H1 (cell line): ENCODE data around the gene NTMT1. TPM values are rescaled to one million over a fixed set of nuclear protein-coding genes. Genes with fewer than 3 reads are reported as not detected.

Experiments
- CTCF ChIA-PET: fragments of 300-600 bp; sonication (Branson Sonifier 250); formaldehyde crosslinking; loops from one replicate; lab custom pipeline; 2021; ENCODE audit not compliant: partially characterized antibody; lab: Charles Lee
- POLR2A ChIA-PET: fragments of 300-600 bp; sonication (Branson Sonifier 250); formaldehyde crosslinking; loops from one replicate; lab custom pipeline; 2021; ENCODE audit warnings: inconsistent platforms; ENCODE audit not compliant: partially characterized antibody; lab: Charles Lee
- DNase-seq, 2 experiments: peaks; one replicate each; pipeline versions ENCODE4 v3.0.0 to v3.0.0-alpha.2; 2010 to 2022; ENCODE audit warnings: low spot score in 2 of 2, low read depth in 1 of 2, mixed read lengths in 1 of 2
- FAIRE-seq: peaks from 2 replicates; lab custom pipeline; 2011; peaks lifted over from hg19 to GRCh38; lab: Jason Lieb, UNC
- H2AFZ ChIP-seq: 2 replicates; pipeline ENCODE4 v1.8.1; 2012; ENCODE audit warnings: low read length, inconsistent platforms
- H2AK5ac ChIP-seq: 2 replicates; pipeline ENCODE4 v1.6.1; 2013; ENCODE audit warnings: low read depth, low read length
- H2BK120ac ChIP-seq: replicated peaks from 2 replicates; pipeline ENCODE3; 2013; ENCODE audit warnings: low read depth, low read length, inconsistent platforms
- H2BK12ac ChIP-seq: 2 replicates; pipeline ENCODE4 v1.6.1; 2013; ENCODE audit warnings: low read depth, low read length
- H2BK15ac ChIP-seq: 2 replicates; pipeline ENCODE4 v1.6.1; 2013; ENCODE audit warnings: low read length
- H2BK20ac ChIP-seq: 2 replicates; pipeline ENCODE4 v1.6.1; 2013; ENCODE audit warnings: low read length
- H2BK5ac ChIP-seq: 2 replicates; pipeline ENCODE4 v1.6.1; 2013; ENCODE audit warnings: low read depth, low read length
- H3K14ac ChIP-seq: 2 replicates; pipeline ENCODE4 v1.6.1; 2013; ENCODE audit warnings: inconsistent platforms; ENCODE audit not compliant: insufficient read length
- H3K18ac ChIP-seq: 2 replicates; pipeline ENCODE4 v1.6.1; 2013; ENCODE audit warnings: low read length; ENCODE audit errors: extremely low read depth
- H3K23ac ChIP-seq: 2 replicates; pipeline ENCODE4 v1.6.1; 2013; ENCODE audit warnings: inconsistent platforms; ENCODE audit not compliant: insufficient read length
- H3K23me2 ChIP-seq: 2 replicates; pipeline ENCODE4 v1.6.1; 2013; ENCODE audit warnings: low read depth, low read length
- H3K27ac ChIP-seq: 2 replicates; pipeline ENCODE4 v1.6.1; 2011; ENCODE audit warnings: low read depth, low read length, inconsistent platforms
- H3K27me3 ChIP-seq, 4 experiments: replicated peaks in 1 of 4; 1 replicate in 1 of 4; 2 replicates in 3 of 4; pipeline versions ENCODE4 v1.6.1 to v1.8.1; 2011 to 2013; ENCODE audit warnings: low read length in 3 of 4, mild to moderate bottlenecking in 3 of 4, inconsistent platforms in 2 of 4, mixed read lengths in 2 of 4, moderate library complexity in 1 of 4; ENCODE audit not compliant: control insufficient read depth in 3 of 4, insufficient read depth in 3 of 4; ENCODE audit errors: extremely low read depth in 1 of 4
- H3K36me3 ChIP-seq, 4 experiments: 2 replicates each; pipeline versions ENCODE4 v1.6.1 to v1.8.1; 2011 to 2013; ENCODE audit warnings: mild to moderate bottlenecking in 4 of 4, low read length in 3 of 4, moderate library complexity in 2 of 4, control low read depth in 1 of 4, inconsistent platforms in 1 of 4; ENCODE audit not compliant: insufficient read depth in 4 of 4, control insufficient read depth in 2 of 4
- H3K4ac ChIP-seq: replicated peaks from 2 replicates; pipeline ENCODE3; 2013; ENCODE audit warnings: low read length, low read depth, mixed read lengths, inconsistent platforms; ENCODE audit not compliant: insufficient read length
- H3K4me1 ChIP-seq, 4 experiments: replicated peaks in 1 of 4; 1 replicate in 1 of 4; 2 replicates in 3 of 4; pipeline versions ENCODE4 v1.6.1 to v1.8.1; 2011 to 2013; ENCODE audit warnings: low read length in 3 of 4, inconsistent platforms in 2 of 4, mixed read lengths in 1 of 4; ENCODE audit not compliant: insufficient read depth in 4 of 4, control insufficient read depth in 3 of 4
- H3K4me2 ChIP-seq, 2 experiments: 2 replicates each; pipeline versions ENCODE4 v1.6.1 to v1.8.1; 2011 to 2013; ENCODE audit warnings: low read depth in 2 of 2, low read length in 2 of 2, control low read depth in 1 of 2, inconsistent platforms in 1 of 2, mild to moderate bottlenecking in 1 of 2; ENCODE audit not compliant: insufficient read depth in 1 of 2
- H3K4me3 ChIP-seq, 4 experiments: fragments of 200-600, 300-600 bp in 1 of 4; sonication (generic), shearing (Covaris generic), sonication (Bioruptor Twin) in 1 of 4; 2 replicates each; pipeline versions ENCODE4 v1.5.1 to v1.8.1; 2011 to 2016; ENCODE audit warnings: low read length in 4 of 4, low read depth in 3 of 4, control low read depth in 2 of 4, inconsistent platforms in 2 of 4, mild to moderate bottlenecking in 2 of 4, mixed read lengths in 1 of 4, moderate library complexity in 1 of 4; ENCODE audit not compliant: insufficient read depth in 2 of 4; ENCODE audit errors: extremely low read depth in 1 of 4
- H3K56ac ChIP-seq: replicated peaks from 2 replicates; pipeline ENCODE3; 2013; ENCODE audit warnings: low read depth, mild to moderate bottlenecking, mixed read lengths, low read length, inconsistent platforms; ENCODE audit not compliant: insufficient read length
- H3K79me1 ChIP-seq: 2 replicates; pipeline ENCODE4 v1.6.1; 2013; ENCODE audit warnings: low read depth, low read length, control low read depth
- H3K79me2 ChIP-seq, 2 experiments: 2 replicates each; pipeline versions ENCODE4 v1.6.1 to v1.8.1; 2012 to 2013; ENCODE audit warnings: low read length in 2 of 2, mild to moderate bottlenecking in 2 of 2, inconsistent platforms in 1 of 2; ENCODE audit not compliant: insufficient read depth in 2 of 2, control insufficient read depth in 1 of 2
- H3K9ac ChIP-seq, 4 experiments: replicated peaks in 1 of 4; 1 replicate in 1 of 4; 2 replicates in 3 of 4; pipeline versions ENCODE4 v1.6.1 to v1.8.1; 2011 to 2013; ENCODE audit warnings: low read depth in 3 of 4, low read length in 3 of 4, control low read depth in 2 of 4, mild to moderate bottlenecking in 2 of 4, moderate library complexity in 2 of 4, inconsistent platforms in 1 of 4; ENCODE audit errors: extremely low read depth in 1 of 4
- H3K9me3 ChIP-seq, 2 experiments: 2 replicates each; pipeline versions ENCODE4 v1.6.1 to v1.8.1; 2012 to 2013; ENCODE audit warnings: mild to moderate bottlenecking in 2 of 2, moderate library complexity in 2 of 2, control low read depth in 1 of 2, inconsistent platforms in 1 of 2, low read depth in 1 of 2, low read length in 1 of 2, mixed read lengths in 1 of 2; ENCODE audit not compliant: insufficient read depth in 2 of 2
- H4K20me1 ChIP-seq, 2 experiments: replicated peaks in 1 of 2; 2 replicates each; pipeline versions ENCODE3 to v1.8.1; 2011 to 2013; ENCODE audit warnings: inconsistent platforms in 2 of 2, low read length in 2 of 2, mild to moderate bottlenecking in 1 of 2; ENCODE audit not compliant: insufficient read depth in 2 of 2, control insufficient read depth in 1 of 2
- H4K5ac ChIP-seq: 2 replicates; pipeline ENCODE4 v1.6.1; 2013; ENCODE audit warnings: low read length, low read depth, mixed read lengths, inconsistent platforms; ENCODE audit not compliant: insufficient read length
- H4K8ac ChIP-seq: 2 replicates; pipeline ENCODE4 v1.8.0; 2013; ENCODE audit warnings: mild to moderate bottlenecking, moderate library complexity, low read length, inconsistent platforms; ENCODE audit not compliant: insufficient read depth; ENCODE audit errors: extremely low read depth
- H4K91ac ChIP-seq: replicated peaks from 2 replicates; pipeline ENCODE3; 2013; ENCODE audit warnings: low read length, mixed read lengths, inconsistent platforms; ENCODE audit not compliant: insufficient read length
- BCL11A ChIP-seq, 2 experiments: IDR thresholded peaks; one replicate each; pipeline ENCODE4 v1.6.1; 2011; ENCODE audit warnings: low read depth in 2 of 2, low read length in 2 of 2, mild to moderate bottlenecking in 2 of 2
- BRCA1 ChIP-seq: IDR thresholded peaks from 2 replicates; pipeline ENCODE4 v1.6.1; 2012; ENCODE audit warnings: low read depth, low read length, improper control_type of control experiment
- CBX8 ChIP-seq: fragments of 300-800, 300-1000 bp; sonication (generic); IDR thresholded peaks from 2 replicates; pipeline ENCODE4 v1.7.1; 2016; ENCODE audit warnings: low read depth, low read length, borderline replicate concordance
- EP300 ChIP-seq, 2 experiments: IDR thresholded peaks; 1 replicate in 1 of 2; 2 replicates in 1 of 2; pipeline ENCODE4 v1.6.1; 2011 to 2012; ENCODE audit warnings: low read depth in 2 of 2, low read length in 2 of 2, mild to moderate bottlenecking in 2 of 2, borderline replicate concordance in 1 of 2, inconsistent platforms in 1 of 2, moderate library complexity in 1 of 2
- JUN ChIP-seq: IDR thresholded peaks from 2 replicates; pipeline ENCODE4 v1.6.1; 2011; ENCODE audit warnings: low read depth, mild to moderate bottlenecking, improper control_type of control experiment, low read length
- KDM1A ChIP-seq: fragments of 200-600, 300-600 bp; sonication (generic); IDR thresholded peaks from 2 replicates; pipeline ENCODE4 v1.7.1; 2016; ENCODE audit warnings: mild to moderate bottlenecking, low read length, borderline replicate concordance
- KDM5A ChIP-seq: fragments of 200-600 bp; IDR thresholded peaks from 2 replicates; pipeline ENCODE4 v1.7.1; 2012; ENCODE audit warnings: mild to moderate bottlenecking, low read length, inconsistent platforms, mixed read lengths
- POLR2AphosphoS5 ChIP-seq: IDR thresholded peaks from 2 replicates; pipeline ENCODE4 v1.6.1; 2011; ENCODE audit warnings: low read depth, low read length
- SIRT6 ChIP-seq: IDR thresholded peaks from one replicate; pipeline ENCODE4 v1.7.1; 2012; ENCODE audit warnings: low read length, inconsistent platforms
- SUZ12 ChIP-seq: fragments of 200-600 bp; sonication (generic); IDR thresholded peaks from 2 replicates; pipeline ENCODE4 v1.6.1; 2012; ENCODE audit warnings: mild to moderate bottlenecking, inconsistent platforms, low read length, moderate library complexity, mixed read lengths
- TAF1 ChIP-seq: IDR thresholded peaks from 2 replicates; pipeline ENCODE4 v1.6.1; 2011; ENCODE audit warnings: mild to moderate bottlenecking, low read depth, low read length
- TCF12 ChIP-seq: IDR thresholded peaks from 2 replicates; pipeline ENCODE4 v1.6.1; 2011; ENCODE audit warnings: low read depth, mild to moderate bottlenecking, low read length
- ZNF274 ChIP-seq: IDR thresholded peaks from 2 replicates; pipeline ENCODE4 v1.7.0; 2012; ENCODE audit warnings: low read length, borderline replicate concordance; ENCODE audit errors: extremely low read depth
- WGBS, 2 experiments: shearing (Covaris generic) in 1 of 2; methylation state at CpG; one replicate each; pipeline versions ENCODE4 v1.1.6 to v1.1.7; 2013 to 2015; ENCODE audit warnings: low lambda C conversion rate in 2 of 2, mixed read lengths in 2 of 2, inconsistent platforms in 1 of 2, low coverage in 1 of 2, missing lambda C conversion rate in 1 of 2; ENCODE audit not compliant: insufficient replicate concordance in 2 of 2, insufficient coverage in 1 of 2, insufficient read length in 1 of 2; ENCODE audit errors: extremely low coverage in 1 of 2, missing lambda C conversion rate in 1 of 2; 5-methylcytosine and 5-hydroxymethylcytosine counted together
- polyA plus RNA-seq, 7 experiments: library from polyadenylated mRNA; depleted of rRNA in 3 of 7; stranded (reverse) in 5 of 7; unstranded in 2 of 7; fragments of >200 nt in 5 of 7; fragments of 200-250 nt in 2 of 7; gene quantifications; 1 replicate in 5 of 7; 2 replicates in 1 of 7; 4 replicates in 1 of 7; pipeline versions ENCODE4 v1.2.1 to v1.2.3, GENCODE V29; 2011 to 2013; ENCODE audit warnings: missing spikeins in 2 of 7, mixed read lengths in 2 of 7
- total RNA-seq: library from RNA; stranded (reverse); fragmentation: NEBNext Ultra II Directional; extraction: Animal tissue kit (Norgen Biotek cat#: 25700); gene quantifications from 2 replicates; pipeline ENCODE4 v1.2.1, GENCODE V29; 2021

NTMT1 gene
- total and polyA plus RNA-seq, 2 of the 8 experiments (the other 6 are each of a cell fraction or from before 2014, with no cell fraction given) = 66.8 to 70.2 TPM

GRCh38 chr9:129685220-129685932 is 59.4 kb downstream of the NTMT1 start:
- Histone ChIP-seq H2BK5ac (no peak overlapping the region), H4K5ac (no peak overlapping the region), H4K91ac (no peak overlapping the region), H3K4ac (no peak overlapping the region), H3K9me3 (no peaks in the 10 kb centered on the region), H3K23ac (no peak overlapping the region), H3K36me3 (no peaks in the 10 kb centered on the region), H3K27ac (no peak overlapping the region), H3K4me1 (no peaks in the 10 kb centered on the region; a peak in 1 of 7 replicates), H2BK20ac (no peak overlapping the region), H3K79me2 (no peaks in the 10 kb centered on the region), H3K56ac (no peak overlapping the region), H3K23me2 (no peaks in the 10 kb centered on the region), H3K4me2 (no peak overlapping the region), H4K20me1 (no peaks in the 10 kb centered on the region), H2BK12ac (no peak overlapping the region; the same call in 1 of the 2 replicates), H2BK120ac (no peak overlapping the region), H3K18ac (no peak overlapping the region), H3K9ac (no peak overlapping the region), H2AK5ac (peak overlapping the region; percentile 65; the same call in 1 of the 2 replicates), H3K4me3 (no peak overlapping the region), H2AFZ (no peak overlapping the region), H3K14ac (no peak overlapping the region), H4K8ac (0 out of 2 replicates have a peak overlapping the region, but pooled peaks have one; percentile 66), H2BK15ac (0 out of 2 replicates have a peak overlapping the region, but pooled peaks have one; percentile 31), H3K79me1 (no peaks in the 10 kb centered on the region), H3K27me3 (no peaks in the 10 kb centered on the region)
- no peak for DNase-seq
- FAIRE-seq = no peak
- ChIA-PET POLR2A (interaction anchor here (0.8 to 1.2 kb wide), 2 partner anchors 12 to 20 kb away, joined by 3 read pairs; partner anchors contain the start of gene PRRX2), CTCF (interaction anchor here (0.5 to 2.7 kb wide), 5 partner anchors 11 to 122 kb away, joined by 3 to 17 read pairs (median 3); no protein-coding TSS in a partner anchor)
- WGBS, 2 experiments = 93% methylated on average over 15 of the region's 15 CpGs; no CpG with 5 or more reads in 1 of the 2 experiments
- TF ChIP-seq ZNF274 (no peak), KDM1A (no peak), SUZ12 (no peak), EP300 (IDR thresholded peaks at IDR 0.05; ENCODE audit: borderline replicate concordance in 1 of 2, low read depth in 2 of 2, low read length in 2 of 2) (no peak), TCF12 (no peak), BCL11A (IDR thresholded peaks at IDR 0.05; ENCODE audit: low read depth in 2 of 2, low read length in 2 of 2) (no peak), CBX8 (no peak), SIRT6 (no peak), POLR2AphosphoS5 (no peak), JUN (no peak), BRCA1 (no peak), TAF1 (no peak), KDM5A (no peak)
